GM19025 (cell line): ENCODE measurements around the gene GLRX.

Experiments used
- ATAC-seq: cut with Tn5 transposase; IDR thresholded peaks from one replicate; pipeline ENCODE4 v1.9.1; 2021; ENCODE audit warnings: mild to moderate bottlenecking, low read depth, moderate library complexity; ENCODE audit not compliant: unreplicated experiment

Gene GLRX

DNA sequence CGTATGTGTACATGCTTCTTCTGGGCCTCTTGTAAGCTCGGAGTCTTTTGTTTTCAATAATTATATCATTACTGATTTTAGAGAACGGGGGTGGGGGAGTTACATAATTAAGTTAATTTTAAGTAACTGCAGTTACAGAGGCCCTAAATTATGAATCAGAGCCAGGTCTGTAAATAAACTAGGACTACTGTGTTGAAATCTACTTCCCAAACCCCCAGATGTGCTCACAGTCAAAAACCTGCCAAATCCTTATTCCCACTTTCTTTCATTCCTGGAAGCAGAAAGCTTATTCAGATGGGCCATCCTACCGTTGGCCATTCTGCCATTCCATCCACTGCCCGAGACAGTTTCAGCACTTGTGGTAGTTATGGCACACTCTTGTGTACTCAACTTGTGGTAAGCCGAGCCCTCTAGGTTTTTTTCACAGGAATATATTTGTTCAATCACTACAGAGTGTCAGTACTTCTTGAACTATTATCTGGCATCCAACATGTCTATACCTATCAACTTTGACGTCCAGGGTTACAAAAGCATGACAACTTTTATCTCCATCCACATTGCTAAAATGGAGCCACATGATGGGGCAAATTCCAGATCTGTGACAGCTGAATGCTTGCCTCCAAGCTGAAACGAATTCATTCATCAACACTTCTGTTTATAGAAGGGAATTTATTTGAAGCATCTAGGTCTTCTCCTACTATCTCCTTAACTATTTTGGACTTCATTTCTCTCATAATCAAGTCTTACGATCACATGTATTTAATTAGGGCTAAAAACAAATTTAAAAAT lies 37.8 kb downstream of the GLRX start:
- ATAC-seq = no peak

GRCh38 chr5:95783661-95784060 lies 38.9 kb downstream of the GLRX start:
- ATAC-seq = no peak

DNA sequence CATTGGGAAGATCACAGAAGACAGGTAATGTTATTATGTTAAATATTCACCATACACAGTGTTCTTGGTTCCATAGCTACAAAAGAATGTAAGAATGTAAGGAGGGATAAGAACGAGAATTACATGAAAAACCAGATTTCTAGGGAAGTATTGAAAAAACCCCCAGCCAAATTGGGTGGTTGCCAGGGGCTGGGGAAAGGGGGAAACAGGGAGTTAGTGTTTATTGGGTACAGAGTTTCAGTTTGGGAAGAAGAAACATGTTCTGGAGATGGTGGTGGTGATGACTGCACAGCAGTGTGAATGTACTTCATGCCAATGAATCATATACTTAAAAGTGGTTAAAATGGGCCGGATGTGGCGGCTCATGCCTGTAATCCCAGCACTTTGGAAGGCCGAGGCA lies 40.3 kb downstream of the GLRX start:
- ATAC-seq = no peak

GRCh38 chr5:95781101-95781583 lies 41.4 kb downstream of the GLRX start:
- peak; percentile 94 for ATAC-seq

DNA sequence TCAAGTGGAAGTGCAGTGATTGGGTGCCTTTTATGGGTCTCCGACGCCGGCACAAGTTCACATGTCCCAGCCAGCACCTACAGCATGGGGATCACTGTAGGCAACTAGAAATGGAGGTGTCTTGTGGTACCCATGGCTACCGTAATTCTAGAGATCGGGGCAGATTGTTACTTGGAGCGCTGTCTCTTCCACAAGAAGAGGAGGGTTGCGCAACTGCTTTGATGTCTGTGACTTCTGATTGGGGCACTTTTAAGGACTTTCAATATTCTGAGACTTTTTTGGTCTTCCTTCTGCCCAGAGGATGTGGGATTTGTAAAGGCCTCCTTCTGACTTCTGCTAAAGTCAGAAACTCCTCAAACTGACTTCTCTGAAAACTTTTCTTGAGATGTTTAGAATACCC lies 41.9 kb downstream of the GLRX start:
- no peak for ATAC-seq

DNA sequence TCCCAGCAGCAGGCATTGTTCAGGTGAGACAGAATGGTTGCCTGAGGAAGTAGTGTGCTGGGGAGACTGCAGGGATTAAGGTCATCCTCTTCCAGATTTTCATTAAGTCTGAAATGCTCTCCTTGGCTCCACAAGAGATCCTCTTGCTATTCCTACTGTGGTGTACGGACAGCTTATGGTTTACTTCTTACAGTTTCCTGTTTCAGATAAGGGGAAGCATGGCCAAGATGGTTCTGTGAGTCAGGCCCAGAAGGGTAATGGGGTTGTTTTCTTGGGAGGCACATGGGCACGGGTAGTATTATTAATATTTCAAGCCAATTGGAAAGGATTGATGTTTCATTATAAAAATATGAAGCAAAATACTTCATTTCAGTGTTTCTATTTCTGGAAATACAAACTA lies 42.9 kb downstream of the GLRX start:
- ATAC-seq = no peak

GRCh38 chr5:95778713-95779436 lies 43.7 kb downstream of the GLRX start:
- no peak for ATAC-seq

DNA sequence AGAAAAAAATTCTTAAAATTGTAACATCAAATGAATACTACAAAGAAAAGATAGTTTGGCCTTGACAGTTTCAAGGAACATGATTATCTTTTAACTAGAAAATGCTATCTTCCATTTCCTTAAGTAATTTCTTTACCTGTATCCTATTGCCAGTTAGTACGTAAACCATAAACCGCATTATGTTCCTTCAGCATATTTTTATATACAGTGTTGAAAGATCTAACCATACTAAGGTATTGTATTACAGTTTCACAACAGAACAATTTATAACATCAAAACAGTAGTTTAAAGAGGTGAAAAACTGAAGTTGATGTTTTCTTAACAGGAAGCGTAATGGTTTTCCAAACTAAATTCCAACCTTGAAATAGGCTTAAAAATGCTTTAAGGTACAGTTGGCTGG lies 45.1 kb downstream of the GLRX start:
- no peak for ATAC-seq

GRCh38 chr5:95773335-95774059 lies 49.0 kb downstream of the GLRX start:
- no peak for ATAC-seq

DNA sequence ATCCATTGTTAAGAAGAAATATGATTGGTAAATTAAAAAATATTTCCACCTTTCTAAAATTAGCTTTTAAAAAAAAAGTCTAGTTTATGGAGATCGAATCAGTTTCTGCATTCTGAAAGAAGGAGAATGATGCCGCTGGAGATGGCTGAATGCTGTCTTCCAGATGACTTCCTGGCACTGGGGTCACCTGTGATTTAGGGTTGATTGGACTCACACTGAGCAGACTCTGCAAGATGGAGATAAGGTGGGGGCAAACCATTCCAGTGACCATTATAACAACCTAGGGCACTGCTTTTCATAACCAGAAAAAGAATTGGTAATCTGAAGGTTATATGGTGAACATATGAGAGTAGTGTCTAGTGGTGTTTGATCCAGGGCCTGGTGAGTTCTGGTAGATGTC lies 50.6 kb downstream of the GLRX start:
- no peak for ATAC-seq

- no peak for ATAC-seq
These were observed 51.5 kb downstream of the GLRX start for GRCh38 chr5:95770830-95771708.

DNA sequence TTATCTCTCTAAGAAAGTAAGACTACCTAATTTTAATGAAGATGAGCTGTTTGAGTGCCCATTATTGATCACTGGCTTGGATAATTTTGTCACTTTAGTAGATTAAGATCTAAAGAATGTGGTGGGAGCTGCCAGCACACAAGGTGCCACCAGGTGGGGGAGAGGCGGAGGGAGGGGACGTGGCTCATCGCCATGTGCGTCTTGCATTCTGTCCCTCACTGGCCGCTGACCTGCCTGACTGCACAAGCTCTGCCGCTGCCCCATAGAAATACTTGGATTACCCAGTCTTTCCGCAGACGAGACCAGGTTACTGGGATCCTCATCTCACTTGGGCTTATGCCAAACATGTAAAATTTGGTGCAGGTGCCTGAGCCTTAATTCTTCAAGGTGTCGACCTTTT lies 53.8 kb downstream of the GLRX start:
- no peak for ATAC-seq

DNA sequence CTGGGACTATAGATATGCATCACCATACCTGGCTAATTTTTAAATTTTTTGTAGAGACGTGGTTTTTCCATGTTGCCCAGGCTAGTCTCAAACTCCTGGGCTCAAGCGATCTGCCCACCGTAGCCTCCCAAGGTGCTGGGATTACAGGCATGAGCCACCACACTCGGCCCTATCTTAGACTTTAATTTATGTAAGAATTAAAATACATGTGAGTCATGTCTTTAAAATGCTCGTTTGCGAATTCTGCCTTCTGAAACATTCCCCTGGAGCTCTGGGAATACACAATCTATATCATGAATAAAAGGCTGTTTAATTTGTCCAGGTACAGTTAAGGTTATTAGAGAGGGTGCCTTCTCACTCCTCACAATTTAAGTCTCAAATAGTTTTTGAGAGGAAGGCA lies 58.6 kb downstream of the GLRX start:
- no peak for ATAC-seq
